Measurements from ENCODE around the gene CDH4.

The CDH4 gene

DNA sequence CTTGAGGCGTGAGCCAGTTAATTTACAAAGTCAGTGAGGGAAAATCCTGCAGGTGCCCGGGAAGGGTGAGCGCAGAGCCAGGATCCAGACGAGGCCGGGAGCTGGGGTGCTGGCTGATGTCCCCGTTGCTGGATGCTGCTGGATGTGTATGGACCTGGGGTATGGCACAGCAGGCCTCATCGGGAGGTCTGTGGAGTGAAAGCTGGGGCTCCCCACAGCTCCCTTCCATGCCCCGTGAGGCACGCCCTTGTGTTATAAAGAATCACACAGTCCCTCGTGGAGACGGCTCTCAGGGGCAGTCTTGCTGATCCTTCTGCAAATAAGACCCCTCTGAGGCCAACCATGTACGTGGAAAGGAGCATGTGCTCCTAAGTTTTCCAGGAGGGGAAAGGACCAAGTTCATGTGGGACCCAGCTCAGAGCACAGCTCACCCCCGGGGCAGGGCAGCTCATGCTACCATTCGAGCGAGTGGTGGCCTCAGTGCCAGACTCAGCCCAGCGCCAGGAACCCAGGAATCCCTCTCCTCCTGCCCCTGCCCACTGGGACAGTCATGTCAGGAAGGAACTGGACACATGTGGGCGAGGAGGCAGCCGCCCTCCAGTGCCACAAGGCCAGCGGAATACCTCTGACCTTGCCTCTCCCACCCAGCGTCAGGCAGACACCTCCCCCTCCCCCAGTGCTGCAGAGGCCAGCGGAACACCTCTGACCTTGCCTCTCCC lies 97.5 kb downstream of the CDH4 start:
- TF ChIP-seq FOXP2 (optimal IDR thresholded peaks at IDR 0.05; ENCODE audit: borderline replicate concordance, extremely low read depth, extremely low read length, insufficient read depth) = no peak
- peak; percentile 29; the same call in 1 of the 2 replicates for TF ChIP-seq POLR2AphosphoS5 (IDR thresholded peaks at IDR 0.05; ENCODE audit: low read depth, low read length)
- TF ChIP-seq TAF1 (IDR thresholded peaks at IDR 0.05; ENCODE audit: borderline replicate concordance, insufficient read depth, low read length) = no peak
- TF ChIP-seq SIN3A (IDR thresholded peaks at IDR 0.05; ENCODE audit: borderline replicate concordance, insufficient read depth, low read length) = no peak
- TF ChIP-seq, protein P1, sequence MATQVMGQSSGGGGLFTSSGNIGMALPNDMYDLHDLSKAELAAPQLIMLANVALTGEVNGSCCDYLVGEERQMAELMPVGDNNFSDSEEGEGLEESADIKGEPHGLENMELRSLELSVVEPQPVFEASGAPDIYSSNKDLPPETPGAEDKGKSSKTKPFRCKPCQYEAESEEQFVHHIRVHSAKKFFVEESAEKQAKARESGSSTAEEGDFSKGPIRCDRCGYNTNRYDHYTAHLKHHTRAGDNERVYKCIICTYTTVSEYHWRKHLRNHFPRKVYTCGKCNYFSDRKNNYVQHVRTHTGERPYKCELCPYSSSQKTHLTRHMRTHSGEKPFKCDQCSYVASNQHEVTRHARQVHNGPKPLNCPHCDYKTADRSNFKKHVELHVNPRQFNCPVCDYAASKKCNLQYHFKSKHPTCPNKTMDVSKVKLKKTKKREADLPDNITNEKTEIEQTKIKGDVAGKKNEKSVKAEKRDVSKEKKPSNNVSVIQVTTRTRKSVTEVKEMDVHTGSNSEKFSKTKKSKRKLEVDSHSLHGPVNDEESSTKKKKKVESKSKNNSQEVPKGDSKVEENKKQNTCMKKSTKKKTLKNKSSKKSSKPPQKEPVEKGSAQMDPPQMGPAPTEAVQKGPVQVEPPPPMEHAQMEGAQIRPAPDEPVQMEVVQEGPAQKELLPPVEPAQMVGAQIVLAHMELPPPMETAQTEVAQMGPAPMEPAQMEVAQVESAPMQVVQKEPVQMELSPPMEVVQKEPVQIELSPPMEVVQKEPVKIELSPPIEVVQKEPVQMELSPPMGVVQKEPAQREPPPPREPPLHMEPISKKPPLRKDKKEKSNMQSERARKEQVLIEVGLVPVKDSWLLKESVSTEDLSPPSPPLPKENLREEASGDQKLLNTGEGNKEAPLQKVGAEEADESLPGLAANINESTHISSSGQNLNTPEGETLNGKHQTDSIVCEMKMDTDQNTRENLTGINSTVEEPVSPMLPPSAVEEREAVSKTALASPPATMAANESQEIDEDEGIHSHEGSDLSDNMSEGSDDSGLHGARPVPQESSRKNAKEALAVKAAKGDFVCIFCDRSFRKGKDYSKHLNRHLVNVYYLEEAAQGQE (IDR thresholded peaks at IDR 0.05; ENCODE audit: insufficient read depth in 1 of 2, low read depth in 2 of 2, low read length in 2 of 2) = no peak

DNA sequence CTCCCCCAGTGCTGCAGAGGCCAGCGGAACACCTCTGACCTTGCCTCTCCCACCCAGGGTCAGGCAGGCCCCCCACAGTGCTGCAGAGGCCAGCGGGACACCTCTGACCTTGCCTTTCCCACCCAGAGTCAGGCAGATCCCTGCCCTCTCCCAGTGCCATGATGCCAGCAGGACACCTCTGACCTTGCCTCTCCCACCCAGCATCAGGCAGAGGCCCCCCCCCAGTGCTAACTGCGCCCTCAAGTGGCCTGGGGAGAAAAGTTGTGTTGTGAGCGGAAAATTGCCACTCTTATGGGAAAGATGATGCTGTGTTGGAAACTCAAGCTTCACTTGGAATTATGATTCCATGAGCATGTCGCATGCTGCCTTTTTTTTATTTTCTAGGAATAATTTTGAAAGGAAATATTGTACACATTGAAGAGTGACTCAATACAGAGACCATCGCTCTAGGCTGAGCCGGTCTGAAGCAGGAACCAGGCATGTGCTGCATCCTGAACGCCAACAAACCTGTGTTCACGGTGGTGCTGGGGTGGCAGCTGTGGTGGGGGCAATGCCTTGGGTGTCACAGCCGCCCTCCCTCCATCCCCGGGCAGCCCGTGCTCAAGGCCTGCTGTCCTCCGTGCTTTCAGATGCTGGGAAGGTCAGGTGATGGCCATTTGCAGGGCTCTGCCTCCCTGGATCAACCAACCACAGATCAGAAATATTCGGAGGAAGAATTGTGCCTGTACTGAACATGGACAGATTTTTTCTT lies 98.6 kb downstream of the CDH4 start:
- no peak; the same call in 1 of the 2 replicates for TF ChIP-seq POLR2AphosphoS5 (IDR thresholded peaks at IDR 0.05; ENCODE audit: low read depth, low read length)
- TF ChIP-seq TAF1 (IDR thresholded peaks at IDR 0.05; ENCODE audit: borderline replicate concordance, insufficient read depth, low read length) = no peak
- TF ChIP-seq, protein P1 (IDR thresholded peaks at IDR 0.05; ENCODE audit: insufficient read depth in 1 of 2, low read depth in 2 of 2, low read length in 2 of 2) = no peak
- no peak for TF ChIP-seq FOXP2 (optimal IDR thresholded peaks at IDR 0.05; ENCODE audit: borderline replicate concordance, extremely low read depth, extremely low read length, insufficient read depth)
- TF ChIP-seq SIN3A (IDR thresholded peaks at IDR 0.05; ENCODE audit: borderline replicate concordance, insufficient read depth, low read length) = no peak

DNA sequence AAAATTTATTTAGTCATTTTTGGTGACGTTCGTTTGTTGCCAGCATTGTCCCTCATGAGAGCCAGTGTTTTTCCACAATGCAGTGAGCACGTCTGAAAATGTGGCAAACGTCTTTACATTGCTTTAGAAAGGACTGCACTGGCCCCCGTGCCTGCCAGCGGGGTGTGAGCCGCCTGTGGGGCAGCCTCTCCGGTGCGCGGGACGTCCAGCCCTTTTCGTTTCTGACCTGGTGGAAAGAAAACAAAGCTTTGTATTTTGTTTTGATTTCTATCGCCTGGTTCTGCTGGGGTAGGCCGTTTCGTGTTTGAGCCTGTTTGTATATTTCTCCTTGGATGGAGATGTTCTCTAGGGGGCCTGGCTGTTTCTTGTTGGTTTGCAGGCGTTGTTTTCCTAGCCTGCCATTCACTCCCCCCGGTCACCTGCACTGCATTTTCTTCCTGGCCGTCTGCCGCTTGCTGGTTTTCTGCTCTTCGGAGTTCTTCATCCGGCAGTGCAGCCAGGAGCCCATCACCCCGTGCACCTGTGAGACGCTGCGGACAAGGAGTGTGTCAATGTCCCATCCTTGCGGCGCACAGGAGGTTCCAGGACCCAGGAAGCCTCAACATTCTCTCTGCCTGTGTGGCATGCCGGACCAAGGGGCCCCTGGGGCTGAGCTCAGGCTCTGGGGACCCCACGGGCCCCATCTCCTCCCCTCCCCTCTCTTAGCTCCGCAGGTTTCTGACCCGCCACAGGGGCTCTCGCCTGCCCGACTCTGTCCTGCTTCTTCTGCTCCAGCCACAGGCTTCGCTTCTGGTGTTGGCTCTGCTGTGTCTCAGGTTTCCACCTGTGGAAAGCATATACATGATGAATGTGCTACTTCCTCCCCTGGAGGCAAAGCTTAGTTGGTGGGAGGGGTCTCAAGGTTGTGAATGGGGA lies 100.5 kb downstream of the CDH4 start:
- TF ChIP-seq FOXP2 (optimal IDR thresholded peaks at IDR 0.05; ENCODE audit: borderline replicate concordance, extremely low read depth, extremely low read length, insufficient read depth) (no peak), SIN3A (IDR thresholded peaks at IDR 0.05; ENCODE audit: borderline replicate concordance, insufficient read depth, low read length) (no peak), POLR2AphosphoS5 (IDR thresholded peaks at IDR 0.05; ENCODE audit: low read depth, low read length) (no peak; the same call in 1 of the 2 replicates), TAF1 (IDR thresholded peaks at IDR 0.05; ENCODE audit: borderline replicate concordance, insufficient read depth, low read length) (no peak)
- TF ChIP-seq, protein P1 (IDR thresholded peaks at IDR 0.05; ENCODE audit: insufficient read depth in 1 of 2, low read depth in 2 of 2, low read length in 2 of 2) = no peak

DNA sequence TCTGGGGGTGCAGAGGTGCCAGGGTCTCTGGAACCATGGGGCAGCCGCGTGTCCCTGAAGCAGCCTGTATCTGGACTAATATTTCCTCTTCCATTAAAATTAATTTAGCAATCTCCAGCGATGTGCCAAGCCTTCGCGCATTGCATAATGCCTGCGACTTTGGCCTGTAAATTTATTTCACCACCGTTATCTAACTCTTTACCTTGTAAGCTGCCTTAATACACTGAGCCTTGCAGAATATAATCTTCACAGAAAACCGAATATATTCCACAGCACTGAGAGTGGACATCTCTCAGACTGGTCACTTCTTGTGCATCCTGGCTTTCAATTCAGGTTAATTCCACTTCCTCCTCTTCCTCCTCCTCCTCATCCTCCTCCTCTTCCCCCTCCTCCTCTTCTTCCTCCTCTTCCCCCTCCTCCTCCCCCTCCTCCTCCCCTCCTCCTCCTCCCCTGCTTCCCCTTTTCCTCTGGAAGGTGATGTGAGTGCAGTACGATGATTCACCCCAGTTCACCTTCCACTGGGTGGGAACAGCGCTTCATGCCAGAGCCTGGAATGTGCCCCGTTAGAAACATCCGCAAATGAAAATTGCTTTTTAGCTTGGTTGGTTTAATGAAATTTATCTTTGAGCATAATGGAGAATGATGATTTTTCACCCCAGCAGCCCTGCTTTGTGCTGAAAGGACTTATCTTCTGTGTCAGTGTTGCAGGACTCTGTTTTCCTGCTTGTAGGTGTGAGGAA lies 101.4 kb downstream of the CDH4 start:
- TF ChIP-seq TAF1 (IDR thresholded peaks at IDR 0.05; ENCODE audit: borderline replicate concordance, insufficient read depth, low read length) (no peak), SIN3A (IDR thresholded peaks at IDR 0.05; ENCODE audit: borderline replicate concordance, insufficient read depth, low read length) (no peak), POLR2AphosphoS5 (IDR thresholded peaks at IDR 0.05; ENCODE audit: low read depth, low read length) (no peak), FOXP2 (optimal IDR thresholded peaks at IDR 0.05; ENCODE audit: borderline replicate concordance, extremely low read depth, extremely low read length, insufficient read depth) (no peak)
- TF ChIP-seq, protein P1 (IDR thresholded peaks at IDR 0.05; ENCODE audit: insufficient read depth in 1 of 2, low read depth in 2 of 2, low read length in 2 of 2) = no peak

Measured in PFSK-1 (cell line).